Renal cortex interstitium (tissue), 11 donors: Measurements from ENCODE around the gene RS1. TPM values are rescaled to one million over a fixed set of nuclear protein-coding genes. Genes with fewer than 3 reads are reported as not detected.

Source experiments
- DNase-seq, 11 donors: peaks; one replicate each; pipeline ENCODE4 v3.0.0-alpha.2; 2013; ENCODE audit warnings: low read depth in 9 of 11, low spot score in 4 of 11; ENCODE audit errors: extremely low read depth in 1 of 11
- polyA plus RNA-seq, 3 donors: library from polyadenylated mRNA; unstranded; fragments of 120-200 nt; gene quantifications; one replicate each; pipeline ENCODE4 v1.2.1, GENCODE V29; 2013; ENCODE audit not compliant: insufficient read length in 3 of 3

Gene RS1
- polyA plus RNA-seq, 3 donors: 0.07 to 0.17 (median 0.14) TPM

DNA sequence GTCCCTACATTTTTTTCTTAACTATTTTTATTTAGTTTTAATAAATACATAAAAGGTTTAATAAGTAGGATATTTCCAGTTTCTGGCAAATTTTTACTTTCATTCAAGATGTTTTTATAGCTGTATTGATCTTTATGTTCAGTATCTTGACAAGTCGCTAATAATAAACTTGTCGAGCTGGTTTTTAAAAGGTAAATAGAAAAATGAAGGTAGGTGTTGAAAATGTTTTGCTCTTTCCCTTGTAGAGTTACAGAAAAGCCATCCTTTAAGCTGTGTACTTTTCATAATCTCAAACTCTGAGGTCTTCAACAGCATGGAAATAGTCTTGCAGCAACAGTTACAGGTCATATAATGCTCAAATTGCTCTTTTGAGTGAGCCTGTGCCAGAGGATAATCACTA, 52.6 kb downstream of the RS1 start:
- no peak for DNase-seq

DNA sequence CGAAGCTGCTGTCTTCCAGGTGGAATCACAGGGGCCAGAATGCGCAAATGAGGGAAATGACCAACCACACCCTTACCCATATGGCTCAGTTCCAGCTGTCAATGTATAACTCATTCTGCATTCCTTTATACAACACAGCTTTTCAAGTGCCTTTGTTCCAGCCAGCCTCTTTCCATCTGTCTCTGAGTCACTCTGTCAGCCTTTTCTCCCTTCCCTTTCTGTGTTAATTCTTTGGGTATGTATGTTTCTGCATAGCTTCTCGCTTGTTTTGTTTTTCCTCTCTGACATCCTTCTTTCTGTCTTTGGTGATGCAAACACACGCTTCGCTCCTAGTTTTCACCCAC, 54.5 kb downstream of the RS1 start:
- DNase-seq: peak in 10 of 11 donors; percentile 13 to 69 (median 24)

DNA sequence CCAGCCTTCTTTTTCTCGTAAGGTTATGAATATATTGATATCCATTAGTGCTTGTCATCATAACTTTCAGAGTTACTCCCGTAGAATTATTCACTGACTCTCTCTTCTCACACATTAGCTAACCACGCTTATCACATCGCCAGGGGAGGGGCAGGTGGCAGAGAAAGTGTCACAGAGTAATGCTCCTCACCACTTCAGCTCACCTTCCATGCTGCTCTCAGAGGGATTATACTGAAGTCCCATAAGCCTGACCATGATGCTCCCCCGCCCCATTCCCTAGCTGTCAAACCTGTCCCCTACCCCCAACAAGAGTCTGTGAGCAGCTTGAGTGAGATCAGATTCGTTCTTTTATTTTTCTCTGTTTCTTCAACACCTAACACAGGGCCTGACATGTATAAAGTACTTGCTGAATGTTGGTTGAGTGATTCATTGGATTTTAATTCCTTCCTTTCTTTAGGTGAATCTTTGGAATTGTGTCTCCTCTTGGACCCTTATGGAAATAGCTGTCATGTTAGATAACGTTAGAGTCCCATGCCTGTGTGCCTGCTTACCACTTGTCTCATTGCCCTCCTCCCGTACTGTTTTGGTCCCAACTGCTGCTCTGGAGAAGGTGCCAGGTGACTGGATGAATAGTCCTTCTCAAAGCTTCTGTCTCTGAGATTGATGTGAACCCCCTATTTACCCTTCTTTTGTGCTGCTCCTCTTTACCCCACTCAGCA, 55.1 kb downstream of the RS1 start:
- no peak for DNase-seq

DNA sequence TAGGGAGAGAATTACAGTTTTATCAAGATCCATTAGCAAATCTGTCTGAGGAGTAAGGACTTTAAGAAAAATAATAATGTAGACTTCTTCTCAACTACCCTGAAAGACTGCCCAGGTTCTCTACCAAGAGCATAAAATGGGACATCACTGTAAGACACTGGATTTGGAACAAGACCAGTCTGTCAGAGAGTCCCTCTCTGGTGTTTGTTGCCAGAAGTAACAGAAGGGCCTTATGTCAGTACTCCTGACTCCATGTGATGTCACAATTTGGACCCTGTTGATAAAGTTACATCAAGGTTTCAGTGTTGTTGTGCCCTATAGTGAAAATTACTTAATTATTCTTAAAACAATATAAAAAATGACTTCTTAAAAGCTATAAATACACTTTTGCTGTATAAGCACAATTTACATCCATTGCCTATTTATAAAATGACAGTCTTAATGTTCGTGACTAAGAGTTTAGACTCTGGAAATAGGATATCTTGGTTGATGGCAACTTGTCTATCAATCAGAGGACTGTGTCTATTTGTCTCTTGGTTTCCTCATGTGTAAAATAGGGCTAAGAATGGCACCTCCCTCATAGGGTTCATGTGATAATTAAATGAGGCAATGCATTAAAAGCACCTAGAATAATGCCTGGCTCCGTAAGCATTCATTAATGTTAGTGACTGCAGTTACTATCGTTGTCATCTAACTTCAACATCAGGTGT, 57.8 kb downstream of the RS1 start:
- DNase-seq: no peak

DNA sequence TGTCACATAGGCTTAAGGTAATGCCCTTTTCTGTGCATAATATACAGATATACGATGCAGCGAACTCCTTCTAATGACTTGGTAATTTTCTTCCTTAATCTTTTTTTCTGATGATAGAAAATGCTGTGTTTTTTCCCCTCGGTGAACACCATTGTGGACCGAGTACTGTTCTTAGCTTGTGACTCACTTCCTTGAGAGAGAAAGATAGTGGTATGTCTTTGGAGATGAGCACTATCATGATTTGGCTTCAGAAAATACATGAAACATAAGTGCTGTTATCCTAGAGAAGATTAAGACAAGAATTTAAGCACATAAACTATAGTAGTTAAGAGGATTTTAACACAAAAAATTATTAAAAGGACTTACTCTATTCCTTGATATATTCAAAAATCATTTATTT, 63.9 kb downstream of the RS1 start:
- DNase-seq: no peak

DNA sequence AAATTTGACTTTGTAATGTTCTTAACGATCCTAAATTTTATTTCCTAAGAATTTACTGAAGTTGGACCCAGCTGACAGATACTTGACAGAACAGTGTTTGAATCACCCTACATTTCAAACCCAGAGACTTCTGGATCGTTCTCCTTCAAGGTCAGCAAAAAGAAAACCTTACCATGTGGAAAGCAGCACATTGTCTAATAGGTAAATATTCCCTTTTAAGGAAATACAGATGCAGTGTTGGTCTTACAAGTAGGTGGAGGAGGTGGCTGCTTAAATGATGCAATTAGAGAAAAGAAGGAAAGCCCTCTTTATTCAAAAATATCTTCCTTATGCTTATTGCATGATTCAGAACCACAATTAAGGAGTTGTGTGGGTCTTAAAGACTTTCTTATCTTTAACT, 73.5 kb downstream of the RS1 start:
- DNase-seq: no peak

DNA sequence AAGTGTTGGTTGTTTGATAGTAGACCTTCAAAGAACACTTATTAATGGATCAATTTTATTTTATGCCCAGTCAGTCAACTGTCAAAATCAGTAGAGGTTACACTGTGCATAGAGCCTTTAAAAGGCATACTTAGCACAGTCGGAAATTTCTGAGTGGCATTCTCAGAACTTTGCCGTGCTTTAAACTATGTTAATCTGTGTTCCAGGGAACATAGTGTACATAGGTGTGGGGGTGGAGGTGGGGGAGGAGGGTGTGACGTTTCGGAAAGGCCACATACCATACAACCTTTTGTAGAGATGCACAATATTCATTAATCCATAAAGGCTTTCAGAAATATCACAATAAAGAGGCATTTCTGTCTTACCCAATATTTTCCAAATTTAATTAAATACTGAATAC, 75.8 kb downstream of the RS1 start:
- DNase-seq: no peak

DNA sequence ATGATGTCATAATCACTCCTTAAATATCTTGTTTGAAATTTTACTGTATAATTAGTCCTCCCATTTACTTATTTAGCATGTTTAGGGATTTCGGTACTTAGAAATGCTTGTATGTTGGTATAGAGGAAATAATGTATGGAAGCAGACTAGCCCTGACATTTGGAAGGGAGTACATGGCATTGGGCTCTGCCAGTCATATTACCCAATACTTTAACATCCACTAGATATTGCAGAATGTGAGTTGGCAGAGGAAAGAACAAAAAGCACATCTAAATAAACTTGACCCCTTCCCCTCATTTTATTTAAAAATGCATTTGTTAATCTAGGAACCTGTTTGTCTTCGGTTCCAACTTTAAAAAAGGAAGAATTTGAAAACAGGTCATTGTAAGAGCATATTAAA, 77.8 kb downstream of the RS1 start:
- no peak for DNase-seq

DNA sequence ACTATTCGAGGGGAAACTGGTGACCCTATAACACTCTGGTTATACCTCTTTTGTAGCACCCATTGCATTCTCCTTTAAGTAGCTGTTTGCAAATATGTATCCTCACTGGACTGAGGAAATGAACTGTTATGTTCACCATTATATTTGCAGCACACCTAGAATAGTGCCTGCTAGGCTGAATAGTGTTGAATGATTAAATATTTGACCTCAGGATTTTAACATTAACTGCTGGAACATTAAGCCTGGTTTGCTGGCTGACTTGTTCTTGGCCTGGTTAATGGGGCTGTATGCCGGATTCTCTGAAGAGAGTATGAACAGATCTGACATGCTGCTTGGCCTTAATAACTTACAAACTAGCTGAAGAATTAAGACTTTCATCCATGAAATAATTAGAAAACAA, 80.1 kb downstream of the RS1 start:
- no peak for DNase-seq

Other genes with a start within 250 kb of the RS1 start
- 10 to 100 TPM; 12.4 to 16.8 (median 15.8) TPM for gene CDKL5, start 246.5 kb downstream of the RS1 start, polyA plus RNA-seq
- gene PPEF1, start 35.5 kb upstream of the RS1 start, polyA plus RNA-seq: under 1 TPM; 0.36 to 0.71 (median 0.51) TPM